Chondrocyte (in vitro differentiated cells): Measurements from ENCODE around the gene TMPRSS3. TPM values are rescaled to one million over a fixed set of nuclear protein-coding genes. Genes with fewer than 3 reads are reported as not detected.

Source experiments
- DNase-seq: peaks from one replicate; pipeline ENCODE4 v3.0.0; 2021; ENCODE audit warnings: mixed read lengths, low spot score
- H3K27ac Mint-ChIP-seq: one replicate; pipeline ENCODE4 v1.8.0; 2021; ENCODE audit warnings: mild to moderate bottlenecking, moderate library complexity, mixed read lengths; ENCODE audit not compliant: unreplicated experiment
- H3K27me3 Mint-ChIP-seq: 2 replicates; pipeline ENCODE4 v1.8.0; 2021; ENCODE audit warnings: low read depth, mixed read lengths
- H3K36me3 Mint-ChIP-seq: 2 replicates; pipeline ENCODE4 v1.8.0; 2021; ENCODE audit warnings: low read depth, mixed read lengths
- H3K4me1 Mint-ChIP-seq: 2 replicates; pipeline ENCODE4 v1.8.0; 2021; ENCODE audit warnings: low read depth, mild to moderate bottlenecking, mixed read lengths
- H3K4me3 Mint-ChIP-seq: one replicate; pipeline ENCODE4 v1.8.0; 2021; ENCODE audit warnings: mild to moderate bottlenecking, moderate library complexity, mixed read lengths; ENCODE audit not compliant: unreplicated experiment
- H3K9me3 Mint-ChIP-seq: 2 replicates; pipeline ENCODE4 v1.8.0; 2021; ENCODE audit warnings: low read depth, mixed read lengths
- total RNA-seq: library from RNA; stranded (reverse); gene quantifications from 3 replicates; pipeline ENCODE4 v1.2.1, GENCODE V29; 2021
- TF ChIP-seq, protein P1 (sequence below): fragments of 200-600 bp; sonication (generic); IDR thresholded peaks from 2 replicates; pipeline ENCODE4 v1.5.0; 2021; ENCODE audit warnings: antibody characterized with exemption, mild to moderate bottlenecking, moderate library complexity

TMPRSS3 gene
- total RNA-seq, 1 donor from 2014 or later: not detected

DNA sequence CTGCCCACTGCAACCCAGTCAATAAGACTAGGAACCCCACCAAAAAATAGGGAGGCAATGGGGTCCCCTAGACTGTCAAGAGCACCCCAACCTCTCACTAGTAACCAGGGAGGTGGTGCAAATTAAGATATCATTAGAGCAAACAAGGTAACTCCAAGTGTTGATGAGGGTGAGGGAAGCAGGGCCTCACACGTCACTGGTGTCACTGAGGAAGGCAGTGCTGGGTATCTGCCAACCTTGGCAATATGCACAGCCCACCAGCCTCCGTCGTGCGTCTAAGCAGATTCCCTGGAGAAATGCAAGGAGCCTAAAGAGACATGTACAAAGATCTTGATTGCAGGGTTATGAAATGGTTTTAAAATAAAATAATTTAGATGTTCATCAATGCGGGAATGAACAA lies 11.6 kb upstream of the TMPRSS3 start:
- no peak overlapping the region for H3K27ac Mint-ChIP-seq
- H3K9me3 Mint-ChIP-seq: no peaks in the 10 kb centered on the region
- DNase-seq: no peak
- no peaks in the 10 kb centered on the region for H3K36me3 Mint-ChIP-seq
- TF ChIP-seq, protein P1, sequence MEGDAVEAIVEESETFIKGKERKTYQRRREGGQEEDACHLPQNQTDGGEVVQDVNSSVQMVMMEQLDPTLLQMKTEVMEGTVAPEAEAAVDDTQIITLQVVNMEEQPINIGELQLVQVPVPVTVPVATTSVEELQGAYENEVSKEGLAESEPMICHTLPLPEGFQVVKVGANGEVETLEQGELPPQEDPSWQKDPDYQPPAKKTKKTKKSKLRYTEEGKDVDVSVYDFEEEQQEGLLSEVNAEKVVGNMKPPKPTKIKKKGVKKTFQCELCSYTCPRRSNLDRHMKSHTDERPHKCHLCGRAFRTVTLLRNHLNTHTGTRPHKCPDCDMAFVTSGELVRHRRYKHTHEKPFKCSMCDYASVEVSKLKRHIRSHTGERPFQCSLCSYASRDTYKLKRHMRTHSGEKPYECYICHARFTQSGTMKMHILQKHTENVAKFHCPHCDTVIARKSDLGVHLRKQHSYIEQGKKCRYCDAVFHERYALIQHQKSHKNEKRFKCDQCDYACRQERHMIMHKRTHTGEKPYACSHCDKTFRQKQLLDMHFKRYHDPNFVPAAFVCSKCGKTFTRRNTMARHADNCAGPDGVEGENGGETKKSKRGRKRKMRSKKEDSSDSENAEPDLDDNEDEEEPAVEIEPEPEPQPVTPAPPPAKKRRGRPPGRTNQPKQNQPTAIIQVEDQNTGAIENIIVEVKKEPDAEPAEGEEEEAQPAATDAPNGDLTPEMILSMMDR: no peak
- H3K27me3 Mint-ChIP-seq: peaks cover 2% of the 10 kb centered on the region
- peaks cover 4% of the 10 kb centered on the region for H3K4me1 Mint-ChIP-seq
- no peak overlapping the region for H3K4me3 Mint-ChIP-seq

DNA sequence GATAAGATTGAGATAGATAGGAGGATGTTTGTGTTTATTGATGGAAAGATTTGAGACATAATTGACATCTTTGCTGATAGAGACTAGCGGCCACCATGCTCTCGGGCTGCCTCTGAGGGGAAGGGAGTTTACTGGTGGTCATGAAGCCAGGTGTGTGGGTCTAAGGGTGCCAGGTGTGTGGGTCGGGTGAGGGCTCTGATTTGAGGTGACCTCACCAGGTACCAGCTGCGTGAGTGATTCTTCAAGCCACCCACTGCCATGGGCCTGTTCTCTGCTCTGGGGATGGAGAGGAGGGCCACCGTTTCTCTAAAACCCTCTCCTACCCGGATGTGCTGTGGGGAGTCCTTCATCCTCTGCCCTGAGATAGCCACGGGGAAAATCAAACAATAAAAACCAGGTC lies 11.0 kb upstream of the TMPRSS3 start:
- peaks cover 8% of the 10 kb centered on the region for H3K4me1 Mint-ChIP-seq

GRCh38 chr21:42406201-42406621 lies 10.4 kb upstream of the TMPRSS3 start:
- DNase-seq: no peak
- peaks cover 2% of the 10 kb centered on the region for H3K27me3 Mint-ChIP-seq
- no peak overlapping the region for H3K27ac Mint-ChIP-seq
- H3K36me3 Mint-ChIP-seq: no peaks in the 10 kb centered on the region
- H3K4me3 Mint-ChIP-seq: no peak overlapping the region
- peaks cover 14% of the 10 kb centered on the region for H3K4me1 Mint-ChIP-seq
- H3K9me3 Mint-ChIP-seq: no peaks in the 10 kb centered on the region
- TF ChIP-seq, protein P1: no peak

More for the DNA sequence above, 11.0 kb upstream of the TMPRSS3 start:
- no peak overlapping the region for H3K4me3 Mint-ChIP-seq
- DNase-seq: no peak
- no peaks in the 10 kb centered on the region for H3K9me3 Mint-ChIP-seq
- H3K27me3 Mint-ChIP-seq: peaks cover 2% of the 10 kb centered on the region
- TF ChIP-seq, protein P1: no peak
- H3K36me3 Mint-ChIP-seq: no peaks in the 10 kb centered on the region
- H3K27ac Mint-ChIP-seq: no peak overlapping the region

DNA sequence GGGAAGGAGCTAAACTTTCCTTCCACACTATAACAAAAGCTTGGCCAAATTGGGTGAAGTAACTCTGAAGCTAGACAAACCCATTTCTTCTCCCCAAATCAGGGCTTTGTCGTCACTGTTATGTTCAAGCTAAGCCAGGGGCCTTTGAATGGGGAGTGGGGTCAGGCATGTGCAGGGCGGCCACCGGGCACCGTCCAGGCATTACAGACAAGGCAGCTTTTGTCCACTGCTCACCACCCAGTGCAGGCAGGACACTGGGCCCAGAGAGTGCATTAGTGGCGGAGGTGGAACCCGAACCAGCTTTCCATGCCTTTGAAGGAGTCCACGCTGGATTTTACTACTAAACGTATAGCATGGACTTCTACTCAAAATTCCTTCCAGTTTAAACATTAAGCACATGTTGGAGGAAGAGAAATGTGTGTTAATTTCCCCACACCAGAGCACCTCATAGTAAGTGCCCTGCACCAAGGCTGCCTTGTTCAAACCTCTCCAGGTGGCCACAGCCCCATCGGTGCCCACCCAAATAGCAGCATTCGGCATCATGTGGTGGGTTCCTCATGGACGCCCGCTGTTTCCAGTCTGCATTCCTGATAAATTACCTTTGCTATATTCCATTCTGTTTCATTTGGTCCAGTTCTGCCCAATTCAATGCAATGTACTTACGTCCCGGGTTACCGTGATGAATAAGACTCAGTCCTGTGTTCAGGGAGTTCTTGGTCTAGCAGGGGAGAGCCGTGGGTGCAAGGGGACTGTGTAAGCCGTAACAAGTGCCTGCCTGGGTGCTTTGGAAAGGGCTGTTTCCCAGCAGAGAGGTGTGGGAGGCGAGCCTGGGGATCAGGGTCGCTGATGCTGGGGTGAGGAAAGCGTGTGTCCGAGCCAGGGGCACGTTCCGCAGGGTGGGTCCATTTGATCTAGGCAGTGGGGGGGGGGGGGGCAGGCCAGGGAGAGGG lies 9.5 kb upstream of the TMPRSS3 start:
- Mint-ChIP-seq H3K36me3 (no peaks in the 10 kb centered on the region), H3K9me3 (no peaks in the 10 kb centered on the region), H3K27ac (no peak overlapping the region), H3K27me3 (peaks cover 2% of the 10 kb centered on the region), H3K4me3 (no peak overlapping the region), H3K4me1 (peaks cover 23% of the 10 kb centered on the region)
- TF ChIP-seq, protein P1: no peak
- no peak for DNase-seq

DNA sequence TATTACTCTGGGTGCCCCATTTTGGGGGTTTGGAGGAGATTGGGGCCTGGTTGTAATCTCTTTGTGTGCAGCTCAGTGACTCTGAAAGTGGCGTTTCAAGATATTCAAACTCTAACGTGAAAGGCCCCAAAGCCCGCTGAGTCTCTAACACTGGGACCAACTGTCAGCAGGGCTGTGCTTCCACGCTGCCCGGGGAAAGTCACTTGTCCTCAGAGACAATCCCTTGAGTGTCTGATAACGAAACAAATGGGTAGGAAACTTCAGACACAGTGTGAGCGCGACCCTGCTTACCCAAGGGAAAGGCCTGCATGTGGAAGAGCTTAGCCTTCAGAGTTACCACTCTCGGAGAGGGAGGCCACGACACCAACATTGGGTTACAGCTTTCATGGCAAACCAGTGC lies 8.7 kb upstream of the TMPRSS3 start:
- Mint-ChIP-seq H3K4me1 (peaks cover 25% of the 10 kb centered on the region), H3K27me3 (peaks cover 2% of the 10 kb centered on the region), H3K4me3 (no peak overlapping the region), H3K36me3 (no peaks in the 10 kb centered on the region), H3K27ac (no peak overlapping the region), H3K9me3 (no peaks in the 10 kb centered on the region)
- TF ChIP-seq, protein P1: no peak
- DNase-seq: no peak
